ENCODE measurements around the gene NCOA5. TPM values are rescaled to one million over a fixed set of nuclear protein-coding genes. Genes with fewer than 3 reads are reported as not detected.
A peak's percentile ranks its signal among the peaks of the same experiment; 100 is the strongest.

NCOA5 gene
- total and polyA plus RNA-seq, 2 experiments from 2014 or later: 8.4 to 22.8 TPM

DNA sequence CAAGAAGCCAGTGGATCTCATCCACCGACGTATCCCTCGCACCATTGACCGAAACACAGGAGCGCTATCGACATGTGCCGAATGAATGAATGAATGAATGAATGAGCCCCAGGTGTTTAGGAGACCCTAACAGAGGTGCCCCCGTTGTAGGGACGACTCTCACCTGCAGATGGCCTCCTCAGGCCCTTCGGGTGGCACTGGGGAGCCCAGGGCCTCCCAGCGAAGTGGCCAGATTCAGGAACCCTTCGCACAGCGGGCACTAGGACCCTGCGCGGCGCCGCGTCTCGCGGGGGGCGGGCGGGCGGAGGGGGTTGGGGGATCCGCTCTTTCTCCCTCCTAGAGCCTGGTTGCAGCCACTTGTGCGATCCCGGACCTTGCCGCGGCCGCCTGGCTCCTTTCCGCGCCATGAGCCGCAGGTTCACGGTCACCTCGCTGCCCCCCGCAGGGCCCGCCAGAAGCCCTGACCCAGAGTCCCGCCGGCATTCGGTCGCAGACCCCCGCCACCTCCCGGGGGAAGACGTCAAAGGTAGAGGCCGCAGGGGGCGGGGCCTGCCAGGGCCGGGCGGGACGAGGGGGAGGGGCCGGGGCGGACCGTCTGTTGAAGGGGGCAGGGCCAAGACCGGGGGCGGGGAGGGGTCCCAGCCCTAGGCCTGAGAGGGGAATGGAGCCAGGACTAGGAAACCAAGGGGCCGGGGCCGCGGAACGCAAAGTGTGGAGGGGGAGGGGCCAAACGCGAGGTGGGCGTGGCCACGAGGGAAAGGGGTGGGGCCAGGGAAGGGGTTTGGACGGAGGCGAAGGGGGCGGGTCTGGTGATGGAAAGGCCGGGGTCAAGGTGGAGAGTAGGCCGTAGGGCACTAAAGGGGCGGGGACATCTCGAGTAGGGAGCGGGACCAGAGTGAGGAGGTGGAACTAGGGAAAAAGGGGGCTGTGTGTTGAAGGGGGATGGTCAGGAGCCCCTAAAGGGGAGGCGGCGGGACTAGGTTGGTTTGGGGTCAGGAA, 68.1 kb downstream of the NCOA5 start (continued):
- TF ChIP-seq ZNF462 (CRISPR knock-in tag; IDR thresholded peaks at IDR 0.05): no peak
- TF ChIP-seq EZH2 (IDR thresholded peaks at IDR 0.05; ENCODE audit: low read depth, unreplicated experiment): no peak

- Histone ChIP-seq H3K79me2 (replicated peaks; ENCODE audit: insufficient read depth) (no peaks in the 10 kb centered on the region), H3K4me1 (ENCODE audit: insufficient read depth) (peaks cover 4% of the 10 kb centered on the region; the same call in 1 of the 2 replicates), H3K27me3 (ENCODE audit: insufficient read depth) (peaks cover 30% of the 10 kb centered on the region), H3F3A (replicated peaks; ENCODE audit: low read depth) (0 out of 2 replicates have a peak, but pooled peaks cover 3% of the 10 kb centered on the region), H3K9me2 (ENCODE audit: insufficient read depth) (no peaks in the 10 kb centered on the region), H2AFZ (no peak overlapping the region), H4K20me1 (replicated peaks; ENCODE audit: insufficient read depth) (peaks cover 6% of the 10 kb centered on the region; the same call in 1 of the 2 replicates), H3K27ac (ENCODE audit: low read depth) (no peak overlapping the region), H3K36me3 (ENCODE audit: insufficient read depth) (no peaks in the 10 kb centered on the region), H3K4me2 (peak overlapping the region; percentile 77; the same call in 1 of the 2 replicates), H3K4me3 (peak overlapping the region; percentile 83; the same call in 1 of the 2 replicates)
- Mint-ChIP-seq H3K27ac (no peak overlapping the region), H3K4me3 (peak overlapping the region; percentile 79; the same call in 1 of the 3 replicates), H3K36me3 (ENCODE audit: low read depth) (no peaks in the 10 kb centered on the region), H3K9me3 (no peaks in the 10 kb centered on the region; the same call in 2 of the 3 replicates), H3K27me3 (ENCODE audit: insufficient read depth, low read depth, poor library complexity) (peaks cover 32% of the 10 kb centered on the region), H3K4me1 (peaks cover 6% of the 10 kb centered on the region)
- TF ChIP-seq ZNF114 (CRISPR knock-in tag; IDR thresholded peaks at IDR 0.05) (no peak), REST (IDR thresholded peaks at IDR 0.05; ENCODE audit: unreplicated experiment) (no peak)
- DNase-seq (ENCODE audit: low spot score) (no peak), ATAC-seq (no peak)
These were observed 69.2 kb downstream of the NCOA5 start for GRCh38 chr20:46020555-46020954.
